Left ventricle myocardium superior (tissue), 1 donor: Measurements from ENCODE around the gene ESF1. TPM values are rescaled to one million over a fixed set of nuclear protein-coding genes. Genes with fewer than 3 reads are reported as not detected.
"Not testable (repeated sequence)": the region's sequence is repeated elsewhere in the genome, so short reads cannot be mapped to it uniquely, and the experiment has no call there.

Experiments
- ATAC-seq: fragments of 200-7000 bp; cut with Tn5 transposase; one replicate; pipeline ENCODE4 v1.9.1; 2020; ENCODE audit warnings: mild to moderate bottlenecking, moderate library complexity
- DNase-seq: peaks from one replicate; pipeline ENCODE4 v3.0.0-alpha.2; 2020
- intact Hi-C: fragments of 100-400 bp; cut with micrococcal nuclease; formaldehyde crosslinking; loops from one replicate; pipeline ENCODE4 v1.11.0; 2022
- total RNA-seq: library from RNA; stranded (reverse); fragmentation: NEBNext Ultra II Directional; extraction: Animal tissue kit (Norgen Biotek cat#: 25700); gene quantifications from one replicate; pipeline ENCODE4 v1.2.1, GENCODE V29; 2021
- donor health status: DM: no; HTN: yes; CAD: no; lungs with severe emphysema.

Gene ESF1
- total RNA-seq, 1 donor from 2014 or later, result 13.7 TPM

DNA sequence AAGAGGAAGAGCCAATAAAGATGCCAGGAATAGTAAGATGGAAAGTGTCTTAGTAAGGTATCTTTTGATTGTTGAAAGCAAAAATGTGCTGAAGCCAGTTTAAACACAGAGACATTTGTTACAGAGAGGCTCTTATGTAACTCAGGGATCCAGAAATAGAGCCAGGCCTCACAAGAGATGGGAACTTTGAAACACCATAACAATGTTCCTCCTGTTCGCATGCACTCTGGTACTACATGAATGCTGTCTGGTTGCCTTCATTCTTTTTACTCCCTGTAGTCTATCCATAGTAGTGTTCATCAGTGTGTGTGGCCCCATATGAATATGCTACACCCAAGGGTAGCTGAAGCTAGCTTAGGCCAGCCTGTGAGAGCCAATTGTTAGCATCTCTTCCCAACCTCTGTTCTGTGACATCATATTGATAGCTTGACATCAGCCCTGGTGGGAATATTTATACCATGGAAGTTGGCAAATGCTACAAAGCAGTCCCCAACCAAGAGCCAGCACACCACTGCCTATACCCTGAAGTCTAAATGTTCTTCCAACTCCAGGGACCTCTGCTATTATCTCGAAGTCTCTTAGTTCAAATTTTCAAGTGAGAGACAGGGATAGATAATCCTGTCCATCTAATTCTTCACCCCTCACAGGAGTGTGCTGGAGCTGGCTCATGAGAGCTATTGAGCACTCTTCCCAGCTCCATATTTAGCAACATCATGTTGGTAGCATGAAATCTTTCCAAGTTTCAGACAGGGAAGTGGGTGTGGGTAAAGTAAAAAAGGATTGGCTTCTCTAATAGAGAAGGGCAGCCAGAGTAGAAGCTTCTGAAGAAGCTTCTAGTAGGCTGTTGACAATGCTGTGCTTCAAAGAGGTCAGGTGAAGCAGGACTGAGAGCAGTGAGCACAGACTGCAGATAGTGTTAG lies 7.1 kb upstream of the ESF1 start:
- ATAC-seq (peak; percentile 96), DNase-seq (no peak)
- intact Hi-C loops, result no loop called here

DNA sequence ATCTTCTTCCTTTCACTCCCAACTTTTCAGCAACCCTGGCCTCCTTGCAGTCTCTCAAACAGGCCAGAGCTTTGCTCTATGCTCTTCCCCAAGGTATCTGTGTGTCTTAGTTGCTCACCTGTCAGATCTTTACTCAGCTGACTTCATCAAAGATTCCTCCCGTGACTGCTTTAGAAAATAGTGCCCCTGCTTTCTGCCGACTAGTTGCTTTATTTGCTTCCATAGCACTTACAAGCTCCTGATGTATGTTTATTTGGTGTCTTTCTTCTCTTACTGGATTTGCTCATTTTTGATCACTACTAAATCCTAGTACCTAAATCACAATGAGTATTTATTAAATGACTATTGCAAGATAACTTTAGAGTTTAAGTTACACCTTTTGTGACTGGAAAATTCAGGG lies 6.0 kb upstream of the ESF1 start:
- intact Hi-C loops, result no loop called here
- DNase-seq, result no peak
- ATAC-seq, result no peak

GRCh38 chr20:13788167-13788834 lies 3.6 kb upstream of the ESF1 start:
- no peak for DNase-seq
- intact Hi-C loops, result no loop called here
- no peak for ATAC-seq

DNA sequence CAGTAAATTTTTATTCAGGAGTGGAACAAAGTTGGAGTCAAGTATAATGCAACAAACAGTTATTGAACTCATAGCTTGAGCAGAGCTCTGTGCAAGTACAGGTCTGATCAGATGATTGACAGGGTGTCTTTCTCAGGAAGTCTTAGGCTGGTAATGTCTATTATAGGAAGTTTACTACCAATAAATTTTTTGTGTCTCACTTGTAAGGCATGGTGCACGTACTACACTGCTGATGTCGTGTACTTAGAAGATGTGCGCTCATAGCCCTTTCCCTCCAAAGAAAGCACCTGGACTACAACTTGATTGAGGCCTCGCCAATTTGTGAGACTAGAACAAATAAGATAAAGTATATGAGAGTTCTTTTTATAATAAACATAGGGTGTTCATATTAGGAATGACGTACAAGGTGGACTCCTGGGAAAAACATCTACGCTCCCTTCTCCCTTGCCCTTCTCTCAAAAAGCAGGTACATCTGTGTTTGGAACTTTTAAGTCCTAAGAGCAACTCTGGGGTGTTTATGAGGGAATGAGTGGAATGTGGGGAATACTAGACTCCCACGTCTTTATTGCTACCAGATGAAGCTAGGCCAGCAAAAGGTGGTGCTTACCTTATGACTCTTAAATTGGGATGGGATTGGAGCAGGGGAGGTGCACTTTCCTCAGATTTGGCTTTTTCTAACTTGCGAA lies 1.6 kb upstream of the ESF1 start:
- no peak for DNase-seq
- intact Hi-C loops, result no loop called here
- no peak for ATAC-seq

DNA sequence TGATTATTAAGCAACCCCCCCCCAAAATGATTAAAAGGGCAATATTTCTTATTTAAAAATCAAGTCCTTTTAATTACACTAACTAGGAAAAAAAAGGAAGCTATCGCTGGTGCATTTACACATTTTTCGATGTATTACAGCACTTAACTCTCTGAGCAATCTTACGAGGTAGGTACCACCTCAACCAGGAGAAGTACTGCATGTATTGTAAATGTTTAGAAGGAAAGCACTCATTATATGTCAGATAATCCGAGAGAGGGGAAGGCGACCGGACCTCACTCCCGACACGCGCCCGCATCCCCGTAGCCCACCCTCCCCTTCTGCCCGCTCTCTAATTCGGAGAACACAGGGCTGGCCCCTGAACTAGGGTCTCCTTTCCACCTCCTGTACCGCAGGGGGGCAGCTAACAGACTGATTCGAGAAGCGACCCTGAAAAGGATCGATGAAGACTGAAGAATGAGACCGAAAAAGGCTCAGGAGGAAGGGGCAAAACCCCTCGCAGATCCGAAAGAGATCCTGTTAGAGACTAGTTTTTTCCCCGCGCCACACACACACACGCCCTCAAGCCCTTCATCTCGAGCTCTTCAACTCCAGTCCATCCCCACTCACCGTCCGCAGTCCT lies 337 bp downstream of the ESF1 start:
- peak; percentile 6 for ATAC-seq
- intact Hi-C loops, result no loop called here
- no peak for DNase-seq

DNA sequence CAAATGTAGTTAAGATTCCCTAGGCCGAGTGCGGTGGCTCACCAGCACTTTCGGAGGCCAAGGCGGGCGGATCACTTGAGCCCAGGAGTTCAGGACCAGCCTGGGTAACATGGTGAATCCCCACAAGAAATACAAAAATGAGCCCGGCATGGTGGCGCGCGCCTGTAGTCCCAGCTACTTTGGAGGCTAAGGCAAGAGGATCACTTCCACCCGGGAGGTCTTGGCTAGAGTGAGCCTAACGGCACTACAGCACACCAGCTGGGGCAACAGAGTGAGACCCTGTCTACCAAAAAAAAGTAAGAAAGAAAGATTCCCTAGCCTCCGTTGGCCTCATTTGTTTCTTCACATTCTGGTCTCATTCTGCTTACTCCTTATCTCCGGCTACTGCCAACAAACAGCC lies 1.2 kb downstream of the ESF1 start:
- no peak for DNase-seq
- intact Hi-C loops, result no loop called here
- no peak for ATAC-seq

- no peak for ATAC-seq
- DNase-seq, result no peak
- intact Hi-C loops, result no loop called here
These were observed 5.9 kb downstream of the ESF1 start for GRCh38 chr20:13778827-13779226.

DNA sequence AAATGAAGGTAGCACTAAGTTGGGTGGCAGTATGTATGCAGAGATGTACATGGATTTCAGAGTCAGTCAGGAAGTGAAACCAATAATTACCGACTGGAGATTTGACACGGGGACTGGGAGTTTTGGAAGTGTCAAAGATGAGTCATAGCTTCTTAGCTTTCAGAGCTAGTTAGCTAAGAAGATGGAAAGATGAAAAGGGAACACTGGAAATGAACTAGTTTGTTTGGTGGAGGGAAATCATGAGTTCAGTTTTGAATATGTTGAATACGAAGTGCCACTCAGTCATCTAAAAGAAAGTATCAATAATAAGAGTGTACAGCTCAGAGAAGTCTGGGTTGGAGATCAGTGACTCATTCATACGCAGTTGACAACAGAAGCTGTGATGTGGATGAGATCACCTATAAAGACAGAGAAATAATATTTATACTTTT lies 7.5 kb downstream of the ESF1 start:
- intact Hi-C loops, result no loop called here
- DNase-seq (no peak), ATAC-seq (no peak)

DNA sequence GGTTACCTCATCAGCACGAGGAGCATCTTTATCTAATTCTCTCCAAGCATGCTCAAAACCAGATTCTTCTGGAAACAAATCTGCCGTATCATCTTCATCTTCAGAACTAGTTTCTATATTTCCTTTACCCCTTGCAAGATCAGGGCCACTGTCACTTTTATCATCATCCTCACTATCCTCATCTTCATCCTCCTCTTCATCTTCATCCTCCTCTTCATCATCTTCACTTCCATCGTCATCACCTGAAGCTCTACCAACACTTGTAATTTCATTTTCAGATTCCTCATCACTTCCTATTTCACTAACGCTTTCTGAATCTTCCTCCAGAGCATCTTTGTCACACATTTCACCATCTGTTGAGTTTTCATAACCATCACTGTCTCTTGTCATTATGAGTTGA lies 8.9 kb downstream of the ESF1 start:
- intact Hi-C loops, result no loop called here
- DNase-seq (no peak), ATAC-seq (no peak)

GRCh38 chr20:13772529-13772928 lies 12.2 kb downstream of the ESF1 start:
- intact Hi-C loops, result loop anchor here (5.0 kb wide), 1 partner anchor 315 kb away; no protein-coding TSS in a partner anchor
- ATAC-seq, result no peak
- DNase-seq, result no peak

DNA sequence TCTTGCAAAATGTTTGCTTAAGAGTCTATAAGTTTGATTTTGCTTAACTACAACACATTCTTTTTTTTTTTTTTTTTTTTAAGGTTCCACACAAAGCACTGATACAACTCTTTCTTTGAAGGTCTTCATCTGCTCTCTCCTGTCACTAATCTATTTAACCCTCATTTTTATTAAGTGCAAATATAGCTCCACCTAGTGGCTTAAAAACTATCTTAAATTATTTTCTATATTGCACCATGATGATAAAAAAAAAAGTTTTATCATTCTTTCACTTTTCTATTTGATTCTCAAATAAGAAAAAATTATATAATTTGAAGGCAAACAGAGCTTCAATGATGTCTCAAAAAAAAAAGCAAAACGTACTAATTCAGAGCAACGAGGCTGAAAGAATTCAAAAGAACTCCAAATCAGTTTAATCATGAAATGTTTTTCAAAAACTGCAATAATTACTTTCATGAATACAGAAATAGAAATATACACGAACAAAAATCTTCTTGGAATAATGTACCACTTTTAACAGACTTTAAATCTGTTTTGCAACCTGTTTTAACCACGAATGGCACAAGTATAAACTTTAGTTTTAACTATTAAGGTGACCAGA lies 12.8 kb downstream of the ESF1 start:
- intact Hi-C loops, result loop anchor here (5.0 kb wide), 1 partner anchor 315 kb away; no protein-coding TSS in a partner anchor
- ATAC-seq (no peak), DNase-seq (no peak)

DNA sequence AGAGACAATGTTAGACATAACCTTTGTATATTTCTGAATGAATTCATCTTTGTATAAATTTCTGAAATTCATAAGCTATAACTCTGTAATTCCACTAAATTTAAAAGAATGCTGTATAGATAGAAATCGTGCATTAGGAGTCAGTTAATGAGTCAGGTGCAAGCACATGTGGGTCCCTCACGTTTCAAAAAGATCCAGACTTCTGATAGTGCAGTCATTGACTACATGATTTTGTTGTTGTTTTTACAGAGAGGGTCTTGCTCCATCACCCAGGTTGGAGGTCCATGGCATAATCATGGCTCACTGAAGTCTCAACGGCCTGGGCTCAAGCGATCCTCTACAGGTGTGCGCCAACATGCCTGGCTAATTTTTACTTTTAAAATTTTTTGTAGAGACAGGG lies 14.6 kb downstream of the ESF1 start:
- DNase-seq (no peak), ATAC-seq (no peak)
- intact Hi-C loops, result loop anchor here (5.0 kb wide), 1 partner anchor 313 kb away; no protein-coding TSS in a partner anchor

DNA sequence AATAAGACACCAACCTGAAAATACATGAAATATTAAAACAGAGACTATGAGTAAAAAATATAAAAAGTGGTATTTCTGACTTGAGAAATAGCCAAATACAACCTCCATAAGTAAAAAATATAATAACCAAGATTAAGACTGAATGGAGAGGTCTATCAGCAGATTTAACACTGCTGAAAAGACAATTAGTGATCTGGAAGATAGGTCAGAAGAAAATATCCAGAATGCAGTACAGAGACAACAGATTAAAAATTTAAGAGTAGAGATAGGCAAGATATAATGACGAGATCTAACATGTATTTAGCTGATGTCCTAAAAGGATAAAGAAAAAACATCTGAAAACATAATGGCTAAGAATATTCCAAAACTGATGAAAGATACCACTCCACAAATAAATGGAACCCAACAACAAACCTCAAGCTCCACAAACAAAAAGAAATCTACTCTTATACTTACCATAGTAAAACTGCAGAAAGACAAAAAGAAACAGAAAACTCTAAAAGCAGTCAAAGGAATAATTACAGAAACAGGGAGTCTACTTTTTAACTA lies 18.8 kb downstream of the ESF1 start:
- intact Hi-C loops, result no loop called here
- no peak for ATAC-seq
- DNase-seq, result no peak

DNA sequence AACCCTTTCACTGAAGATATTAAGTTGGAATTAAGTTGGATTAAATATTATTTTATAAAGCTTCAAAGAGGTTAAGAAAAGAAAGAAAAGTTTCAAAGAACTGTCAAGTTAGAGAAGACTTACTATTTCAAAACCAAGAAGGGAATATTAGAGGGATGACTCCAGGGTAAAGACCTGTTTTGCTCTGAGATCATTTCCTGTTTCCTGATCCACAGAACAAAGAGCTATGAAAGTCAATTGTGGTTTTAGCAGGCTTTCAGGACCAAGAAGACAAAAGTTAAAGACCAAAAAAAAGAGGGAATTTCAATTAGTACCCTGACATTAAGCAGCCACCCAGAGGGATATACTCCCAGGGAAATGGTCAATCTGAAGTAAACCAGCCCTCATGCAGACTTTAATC lies 19.4 kb downstream of the ESF1 start:
- intact Hi-C loops, result no loop called here
- no peak for ATAC-seq

DNA sequence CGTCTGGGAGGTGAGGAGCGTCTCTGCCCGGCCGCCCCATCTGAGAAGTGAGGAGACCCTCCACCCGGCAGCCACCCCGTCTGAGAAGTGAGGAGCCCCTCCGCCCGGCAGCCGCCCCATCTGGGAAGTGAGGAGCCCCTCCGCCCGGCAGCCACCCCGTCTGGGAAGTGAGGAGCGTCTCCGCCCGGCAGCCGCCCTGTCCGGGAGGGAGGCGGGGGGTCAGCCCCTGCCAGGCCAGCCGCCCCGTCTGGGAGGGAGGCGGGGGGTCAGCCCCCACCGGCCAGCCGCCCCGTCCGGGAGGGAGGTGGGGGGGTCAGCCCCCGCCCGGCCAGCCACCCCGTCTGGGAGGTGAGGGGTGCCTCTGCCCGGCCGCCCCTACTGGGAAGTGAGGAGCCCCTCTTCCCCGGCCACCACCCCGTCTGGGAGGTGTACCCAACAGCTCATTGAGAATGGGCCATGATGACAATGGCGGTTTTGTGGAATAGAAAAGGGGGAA lies 24.2 kb downstream of the ESF1 start:
- intact Hi-C loops, ATAC-seq: not testable (repeated sequence)

More for the DNA sequence above, 19.4 kb downstream of the ESF1 start:
- DNase-seq, result no peak

GRCh38 chr20:13758884-13759283 lies 25.8 kb downstream of the ESF1 start:
- ATAC-seq (no peak), DNase-seq (no peak)
- intact Hi-C loops, result no loop called here

More for the DNA sequence above, 24.2 kb downstream of the ESF1 start:
- DNase-seq, result not testable (repeated sequence)

- intact Hi-C loops, result no loop called here
- DNase-seq (no peak), ATAC-seq (no peak)
These were observed 28.2 kb downstream of the ESF1 start for GRCh38 chr20:13756551-13756950.

GRCh38 chr20:13755809-13756208 lies 28.9 kb downstream of the ESF1 start:
- intact Hi-C loops, result no loop called here
- ATAC-seq, result no peak
- no peak for DNase-seq
